Liver (tissue), 9 donors: ENCODE results near the gene MOSPD3. TPM values are rescaled to one million over a fixed set of nuclear protein-coding genes. Genes with fewer than 3 reads are reported as not detected.

Experiments used
- DNase-seq: peaks from one replicate; pipeline ENCODE4 v3.0.0-alpha.2; 2017; ENCODE audit warnings: low spot score
- H3K27ac ChIP-seq, 2 donors: one replicate each; pipeline ENCODE4 v1.7.0; 2013; ENCODE audit warnings: inconsistent platforms in 2 of 2, low read length in 2 of 2, control low read depth in 1 of 2, low read depth in 1 of 2, mild to moderate bottlenecking in 1 of 2
- H3K27me3 ChIP-seq, 4 donors: one replicate each; pipeline versions ENCODE4 v1.6.1 to v1.7.0; 2013; ENCODE audit warnings: low read length in 3 of 4, inconsistent platforms in 1 of 4, mild to moderate bottlenecking in 1 of 4, moderate library complexity in 1 of 4; ENCODE audit not compliant: control insufficient read depth in 4 of 4, insufficient read depth in 4 of 4
- H3K36me3 ChIP-seq, 4 donors: one replicate each; pipeline versions ENCODE4 v1.6.1 to v1.7.0; 2013; ENCODE audit warnings: low read length in 3 of 4, mild to moderate bottlenecking in 3 of 4, low read depth in 1 of 4, moderate library complexity in 1 of 4; ENCODE audit not compliant: control insufficient read depth in 4 of 4, insufficient read depth in 3 of 4
- H3K4me1 ChIP-seq, 4 donors: one replicate each; pipeline versions ENCODE4 v1.6.1 to v1.7.0; 2013; ENCODE audit warnings: low read length in 3 of 4, mild to moderate bottlenecking in 3 of 4, moderate library complexity in 1 of 4; ENCODE audit not compliant: control insufficient read depth in 4 of 4, insufficient read depth in 4 of 4
- H3K4me3 ChIP-seq, 3 donors: one replicate each; pipeline versions ENCODE4 v1.6.1 to v1.7.0; 2013; ENCODE audit warnings: low read length in 3 of 3, control low read depth in 1 of 3, low read depth in 1 of 3, mild to moderate bottlenecking in 1 of 3
- H3K9ac ChIP-seq, 2 donors: one replicate each; pipeline ENCODE4 v1.7.0; 2013; ENCODE audit warnings: low read length in 2 of 2, mild to moderate bottlenecking in 2 of 2, moderate library complexity in 2 of 2, control low read depth in 1 of 2, low read depth in 1 of 2
- H3K9me3 ChIP-seq, 4 donors: one replicate each; pipeline versions ENCODE4 v1.6.1 to v1.7.0; 2013; ENCODE audit warnings: low read length in 3 of 4; ENCODE audit not compliant: control insufficient read depth in 4 of 4
- EGR1 ChIP-seq, 2 donors: IDR thresholded peaks; 2 replicates each; pipeline ENCODE4 v1.6.1; 2016 to 2018; ENCODE audit warnings: antibody characterized with exemption in 2 of 2, low read depth in 2 of 2
- FOXA1 ChIP-seq: IDR thresholded peaks from 2 replicates; pipeline ENCODE4 v1.6.1; 2016; ENCODE audit warnings: antibody characterized with exemption
- FOXA2 ChIP-seq: IDR thresholded peaks from 2 replicates; pipeline ENCODE4 v1.6.1; 2016; ENCODE audit warnings: antibody characterized with exemption
- GABPA ChIP-seq, 2 donors: IDR thresholded peaks in 1 of 2; conservative IDR thresholded peaks in 1 of 2; 2 replicates each; pipeline ENCODE4 v1.6.1; 2016; ENCODE audit warnings: antibody characterized with exemption in 2 of 2, mild to moderate bottlenecking in 1 of 2, moderate library complexity in 1 of 2
- HNF4G ChIP-seq: IDR thresholded peaks from 2 replicates; pipeline ENCODE4 v1.6.1; 2016; ENCODE audit warnings: antibody characterized with exemption
- JUND ChIP-seq, 2 donors: IDR thresholded peaks; 2 replicates each; pipeline ENCODE4 v1.6.1; 2016; ENCODE audit warnings: antibody characterized with exemption in 2 of 2
- RAD21 ChIP-seq, 2 donors: IDR thresholded peaks; 2 replicates each; pipeline ENCODE4 v1.6.1; 2016; ENCODE audit warnings: antibody characterized with exemption in 2 of 2, mild to moderate bottlenecking in 2 of 2
- RXRA ChIP-seq, 2 donors: IDR thresholded peaks; 2 replicates each; pipeline ENCODE4 v1.6.1; 2017 to 2018; ENCODE audit warnings: antibody characterized with exemption in 2 of 2, mild to moderate bottlenecking in 1 of 2
- SP1 ChIP-seq: IDR thresholded peaks from 2 replicates; pipeline ENCODE4 v1.6.1; 2018; ENCODE audit warnings: antibody characterized with exemption, mild to moderate bottlenecking
- TAF1 ChIP-seq: conservative IDR thresholded peaks from 2 replicates; pipeline ENCODE4 v1.6.1; 2016; ENCODE audit warnings: antibody characterized with exemption, mild to moderate bottlenecking
- ZBTB33 ChIP-seq: IDR thresholded peaks from 2 replicates; pipeline ENCODE4 v1.6.1; 2016; ENCODE audit warnings: antibody characterized with exemption
- WGBS: extraction: QIAGEN DNeasy Blood & Tissue Kit; methylation state at CpG from one replicate; pipeline ENCODE4 v1.1.7; 2013; 5-methylcytosine and 5-hydroxymethylcytosine counted together
- polyA plus RNA-seq, 2 donors: library from polyadenylated mRNA; stranded (reverse) in 1 of 2; unstranded in 1 of 2; fragments of 200-250 nt in 1 of 2; fragments of >200 nt in 1 of 2; fragmentation: Nextera tagmentation in 1 of 2; extraction: Ambion mirVana in 1 of 2; gene quantifications; one replicate each; pipeline versions ENCODE4 v1.2.1 to v1.2.3, GENCODE V29; 2013 to 2015
- total RNA-seq, 2 donors: library from RNA; depleted of rRNA; stranded (reverse); fragments of >200 nt; gene quantifications; one replicate each; pipeline ENCODE4 v1.2.3, GENCODE V29; 2014
- TF ChIP-seq, protein P1 (sequence below): IDR thresholded peaks from 2 replicates; pipeline ENCODE4 v1.6.1; 2016; ENCODE audit warnings: antibody characterized with exemption, mild to moderate bottlenecking
- TF ChIP-seq, protein P2 (sequence below): fragments of 150-350 bp; IDR thresholded peaks from 2 replicates; pipeline ENCODE4 v1.5.1; 2017; ENCODE audit warnings: improper control_type of control experiment, low read depth, low read length; ENCODE audit not compliant: missing input control
- TF ChIP-seq, protein P3 (sequence below): IDR thresholded peaks from 2 replicates; pipeline ENCODE4 v1.6.1; 2016; ENCODE audit warnings: antibody characterized with exemption
- donor health status: healthy.
- donor health status: healthy.
- donor health status: healthy.
- donor health status: healthy.
- donor health status: healthy.

MOSPD3 gene
- total and polyA plus RNA-seq, 4 donors = 3.5 to 15.7 (median 8.6) TPM

DNA sequence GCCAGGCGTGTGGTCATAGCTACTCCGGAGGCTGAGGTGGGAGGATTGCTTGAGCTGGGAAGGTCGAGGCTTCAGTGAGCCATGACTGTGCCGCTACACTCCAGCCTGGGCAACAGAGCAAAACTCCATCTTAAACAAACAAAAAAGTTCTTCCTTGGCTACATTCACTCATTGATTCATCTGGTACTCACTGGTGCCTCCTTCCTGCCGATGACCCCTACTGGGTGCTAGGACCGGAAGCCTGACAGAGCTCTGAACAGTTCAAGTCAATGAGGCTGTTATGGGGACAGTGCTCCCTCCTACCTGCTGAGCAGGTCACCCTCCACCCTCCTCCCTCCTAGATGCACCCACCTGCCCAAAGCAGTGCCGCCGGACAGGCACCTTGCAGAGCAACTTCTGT is 5.2 kb upstream of the MOSPD3 start:
- no peak for DNase-seq
- TF ChIP-seq GABPA (IDR thresholded peaks at IDR 0.05 in 1 of 2, conservative IDR thresholded peaks at IDR 0.05 in 1 of 2) = no peak
- TF ChIP-seq JUND (IDR thresholded peaks at IDR 0.05) = no peak
- TF ChIP-seq, protein P1, sequence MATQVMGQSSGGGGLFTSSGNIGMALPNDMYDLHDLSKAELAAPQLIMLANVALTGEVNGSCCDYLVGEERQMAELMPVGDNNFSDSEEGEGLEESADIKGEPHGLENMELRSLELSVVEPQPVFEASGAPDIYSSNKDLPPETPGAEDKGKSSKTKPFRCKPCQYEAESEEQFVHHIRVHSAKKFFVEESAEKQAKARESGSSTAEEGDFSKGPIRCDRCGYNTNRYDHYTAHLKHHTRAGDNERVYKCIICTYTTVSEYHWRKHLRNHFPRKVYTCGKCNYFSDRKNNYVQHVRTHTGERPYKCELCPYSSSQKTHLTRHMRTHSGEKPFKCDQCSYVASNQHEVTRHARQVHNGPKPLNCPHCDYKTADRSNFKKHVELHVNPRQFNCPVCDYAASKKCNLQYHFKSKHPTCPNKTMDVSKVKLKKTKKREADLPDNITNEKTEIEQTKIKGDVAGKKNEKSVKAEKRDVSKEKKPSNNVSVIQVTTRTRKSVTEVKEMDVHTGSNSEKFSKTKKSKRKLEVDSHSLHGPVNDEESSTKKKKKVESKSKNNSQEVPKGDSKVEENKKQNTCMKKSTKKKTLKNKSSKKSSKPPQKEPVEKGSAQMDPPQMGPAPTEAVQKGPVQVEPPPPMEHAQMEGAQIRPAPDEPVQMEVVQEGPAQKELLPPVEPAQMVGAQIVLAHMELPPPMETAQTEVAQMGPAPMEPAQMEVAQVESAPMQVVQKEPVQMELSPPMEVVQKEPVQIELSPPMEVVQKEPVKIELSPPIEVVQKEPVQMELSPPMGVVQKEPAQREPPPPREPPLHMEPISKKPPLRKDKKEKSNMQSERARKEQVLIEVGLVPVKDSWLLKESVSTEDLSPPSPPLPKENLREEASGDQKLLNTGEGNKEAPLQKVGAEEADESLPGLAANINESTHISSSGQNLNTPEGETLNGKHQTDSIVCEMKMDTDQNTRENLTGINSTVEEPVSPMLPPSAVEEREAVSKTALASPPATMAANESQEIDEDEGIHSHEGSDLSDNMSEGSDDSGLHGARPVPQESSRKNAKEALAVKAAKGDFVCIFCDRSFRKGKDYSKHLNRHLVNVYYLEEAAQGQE = no peak
- no peak for TF ChIP-seq TAF1
- no peak for TF ChIP-seq RXRA (IDR thresholded peaks at IDR 0.05)
- TF ChIP-seq, protein P2, sequence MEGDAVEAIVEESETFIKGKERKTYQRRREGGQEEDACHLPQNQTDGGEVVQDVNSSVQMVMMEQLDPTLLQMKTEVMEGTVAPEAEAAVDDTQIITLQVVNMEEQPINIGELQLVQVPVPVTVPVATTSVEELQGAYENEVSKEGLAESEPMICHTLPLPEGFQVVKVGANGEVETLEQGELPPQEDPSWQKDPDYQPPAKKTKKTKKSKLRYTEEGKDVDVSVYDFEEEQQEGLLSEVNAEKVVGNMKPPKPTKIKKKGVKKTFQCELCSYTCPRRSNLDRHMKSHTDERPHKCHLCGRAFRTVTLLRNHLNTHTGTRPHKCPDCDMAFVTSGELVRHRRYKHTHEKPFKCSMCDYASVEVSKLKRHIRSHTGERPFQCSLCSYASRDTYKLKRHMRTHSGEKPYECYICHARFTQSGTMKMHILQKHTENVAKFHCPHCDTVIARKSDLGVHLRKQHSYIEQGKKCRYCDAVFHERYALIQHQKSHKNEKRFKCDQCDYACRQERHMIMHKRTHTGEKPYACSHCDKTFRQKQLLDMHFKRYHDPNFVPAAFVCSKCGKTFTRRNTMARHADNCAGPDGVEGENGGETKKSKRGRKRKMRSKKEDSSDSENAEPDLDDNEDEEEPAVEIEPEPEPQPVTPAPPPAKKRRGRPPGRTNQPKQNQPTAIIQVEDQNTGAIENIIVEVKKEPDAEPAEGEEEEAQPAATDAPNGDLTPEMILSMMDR = no peak
- no peak for TF ChIP-seq EGR1 (IDR thresholded peaks at IDR 0.05; ENCODE audit: low read depth in 2 of 2)
- no peak for TF ChIP-seq FOXA2
- TF ChIP-seq ZBTB33 = no peak
- TF ChIP-seq, protein P3, sequence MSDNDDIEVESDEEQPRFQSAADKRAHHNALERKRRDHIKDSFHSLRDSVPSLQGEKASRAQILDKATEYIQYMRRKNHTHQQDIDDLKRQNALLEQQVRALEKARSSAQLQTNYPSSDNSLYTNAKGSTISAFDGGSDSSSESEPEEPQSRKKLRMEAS = no peak
- TF ChIP-seq RAD21 (IDR thresholded peaks at IDR 0.05) = no peak
- TF ChIP-seq SP1 = no peak

DNA sequence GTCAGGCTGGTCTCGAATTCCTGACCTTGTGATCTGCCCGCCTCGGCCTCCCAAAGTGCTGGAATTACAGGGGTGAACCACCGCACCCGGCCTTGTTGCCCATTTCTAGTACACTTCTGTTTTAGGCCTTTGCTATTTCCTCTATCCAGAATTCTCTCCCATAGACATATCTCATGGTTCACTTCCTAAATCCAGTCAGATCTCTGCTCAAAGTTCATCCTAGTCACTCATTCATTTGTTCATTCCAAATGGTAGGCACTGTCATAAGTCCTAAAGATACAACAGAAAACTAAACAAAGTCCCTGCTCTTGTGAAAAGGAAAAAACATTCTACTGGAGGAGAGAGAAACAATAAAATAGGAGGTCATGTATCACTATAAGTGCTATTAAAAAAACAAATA is 2.4 kb upstream of the MOSPD3 start:
- Histone ChIP-seq H3K4me1 (peaks cover 4 to 31% (median 20%) of the 10 kb centered on the region in 4 donors), H3K9ac (no peak overlapping the region), H3K4me3 (no peak overlapping the region), H3K36me3 (no peaks in the 10 kb centered on the region), H3K27me3 (no peaks in the 10 kb centered on the region), H3K27ac (peak overlapping the region; percentile 17 to 97), H3K9me3 (no peaks in the 10 kb centered on the region)
- WGBS = 92% methylated on average over 5 of the region's 5 CpGs
- no peak for DNase-seq
- TF ChIP-seq, protein P2 = no peak
- no peak for TF ChIP-seq HNF4G
- no peak for TF ChIP-seq RAD21 (IDR thresholded peaks at IDR 0.05)
- TF ChIP-seq, protein P3 = no peak
- TF ChIP-seq GABPA (IDR thresholded peaks at IDR 0.05 in 1 of 2, conservative IDR thresholded peaks at IDR 0.05 in 1 of 2) = no peak
- TF ChIP-seq EGR1 (IDR thresholded peaks at IDR 0.05; ENCODE audit: low read depth in 2 of 2) = no peak
- TF ChIP-seq ZBTB33 = no peak
- TF ChIP-seq, protein P1 = no peak
- TF ChIP-seq FOXA2 = no peak
- TF ChIP-seq FOXA1 = no peak

More for the DNA sequence above, 5.2 kb upstream of the MOSPD3 start:
- Histone ChIP-seq H3K9me3 (no peaks in the 10 kb centered on the region), H3K27me3 (no peaks in the 10 kb centered on the region), H3K9ac (no peak overlapping the region), H3K4me3 (no peak overlapping the region), H3K4me1 (peaks cover 8 to 41% (median 20%) of the 10 kb centered on the region in 4 donors), H3K27ac (no peak overlapping the region), H3K36me3 (no peaks in the 10 kb centered on the region)
- 78% methylated on average over 8 of the region's 8 CpGs for WGBS
